Keratinocyte (primary cell): Measurements from ENCODE around the gene MFN2.

Experiments used
- CTCF ChIP-seq, 3 experiments: IDR thresholded peaks in 1 of 3; conservative IDR thresholded peaks in 1 of 3; optimal IDR thresholded peaks in 1 of 3; 2 replicates in 2 of 3; 3 replicates in 1 of 3; pipeline versions ENCODE3 to v1.5.1; 2011; ENCODE audit warnings: low read length in 3 of 3, mild to moderate bottlenecking in 3 of 3, moderate library complexity in 2 of 3, control low read depth in 1 of 3, inconsistent platforms in 1 of 3; ENCODE audit not compliant: insufficient read depth in 2 of 3; ENCODE audit errors: extremely low read depth in 1 of 3
- EZH2 ChIP-seq: IDR thresholded peaks from one replicate; pipeline ENCODE4 v1.6.1; 2012; ENCODE audit warnings: inconsistent platforms, mild to moderate bottlenecking, low read length, moderate library complexity

GRCh38 chr1:12047120-12047876, 67.1 kb downstream of the MFN2 start:
- TF ChIP-seq CTCF (optimal IDR thresholded peaks at IDR 0.05 in 1 of 3, IDR thresholded peaks at IDR 0.05 in 1 of 3, conservative IDR thresholded peaks at IDR 0.05 in 1 of 3; ENCODE audit: extremely low read depth in 1 of 3, insufficient read depth in 2 of 3, low read length in 3 of 3) (no peak), EZH2 (no peak)
